ENCODE results near the gene HIGD1A. TPM values are rescaled to one million over a fixed set of nuclear protein-coding genes. Genes with fewer than 3 reads are reported as not detected.

Gene HIGD1A
- total RNA-seq, 1 experiment from 2014 or later = 112 TPM

DNA sequence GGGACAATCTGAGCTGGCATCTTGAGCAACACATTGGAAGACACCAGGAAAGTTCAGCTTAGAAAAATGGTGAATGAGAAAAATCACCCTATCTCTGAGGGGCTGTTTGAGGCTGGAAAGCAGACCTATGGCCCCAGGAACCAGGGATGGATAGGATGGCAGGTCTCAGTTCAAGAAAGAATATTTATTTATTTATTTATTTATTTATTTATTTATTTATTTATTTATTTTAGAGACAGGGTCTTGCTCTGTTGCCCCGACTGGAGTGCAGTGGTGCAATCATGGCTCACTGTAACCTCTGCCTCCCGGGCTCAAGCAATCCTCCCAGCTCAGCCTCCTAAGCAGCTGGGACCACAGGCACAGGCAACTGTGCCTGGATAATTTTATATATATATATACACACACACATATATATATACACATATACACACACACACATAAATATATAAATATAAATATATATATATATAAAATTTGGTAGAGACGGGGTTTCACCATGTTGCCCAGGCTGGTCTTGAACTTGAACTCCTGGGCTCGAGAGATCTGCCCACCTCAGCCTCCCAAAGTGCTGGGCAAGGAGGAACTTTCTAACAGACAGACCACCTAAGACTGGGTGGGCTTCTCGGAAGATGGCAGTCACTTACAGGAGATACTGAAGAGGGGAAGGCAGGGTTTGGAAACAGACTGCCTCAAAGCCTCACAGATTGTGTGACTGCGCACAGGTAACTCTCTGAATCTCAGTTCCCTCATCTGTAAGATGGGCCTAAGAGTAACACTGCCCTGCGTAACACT is 60.9 kb downstream of the HIGD1A start:
- Histone ChIP-seq H3K27me3 (replicated peaks; ENCODE audit: control insufficient read depth, insufficient read depth, low read length) (no peaks in the 10 kb centered on the region), H3K4me3 (ENCODE audit: low read depth, low read length) (no peak overlapping the region), H3K36me3 (ENCODE audit: control insufficient read depth, insufficient read depth, low read length) (no peaks in the 10 kb centered on the region), H3K4me1 (no peaks in the 10 kb centered on the region), H3K9me3 (no peaks in the 10 kb centered on the region)
- BruUV-seq (replicated peaks) = no TSS peak
- no peak for TF ChIP-seq CTCF (IDR thresholded peaks at IDR 0.05; ENCODE audit: insufficient read depth in 1 of 2, low read depth in 1 of 2, low read length in 1 of 2, severe bottlenecking in 1 of 2, unreplicated experiment in 1 of 2)
- H3K27ac Mint-ChIP-seq (ENCODE audit: unreplicated experiment) = no peak overlapping the region
- DNase-seq = no peak
- no peaks in the 10 kb centered on the region for H3K27me3 Mint-ChIP-seq (ENCODE audit: insufficient read depth, unreplicated experiment)
- POLR2A ChIA-PET = no interaction called here
- no peak overlapping the region for H3K4me3 Mint-ChIP-seq (ENCODE audit: unreplicated experiment)
- CTCF ChIA-PET = interaction anchor here (0.6 to 1.6 kb wide), 3 partner anchors 8 to 87 kb away, joined by 3 to 5 read pairs (median 4); no protein-coding TSS in a partner anchor
- no peaks in the 10 kb centered on the region for H3K36me3 Mint-ChIP-seq (ENCODE audit: insufficient read depth, unreplicated experiment)
- H3K9me3 Mint-ChIP-seq (ENCODE audit: unreplicated experiment) = no peaks in the 10 kb centered on the region
- intact Hi-C loops (cut with micrococcal nuclease; ENCODE audit: unreplicated experiment) = loop anchor here (5.0 kb wide), 1 partner anchor 171 kb away; no protein-coding TSS in a partner anchor
- H3K4me1 Mint-ChIP-seq (ENCODE audit: low read depth, unreplicated experiment) = no peaks in the 10 kb centered on the region

GRCh38 chr3:42742688-42743087 is 61.6 kb downstream of the HIGD1A start:
- no peak overlapping the region for H3K27ac Mint-ChIP-seq (ENCODE audit: unreplicated experiment)
- ChIA-PET POLR2A (no interaction called here), CTCF (interaction anchor here (0.6 kb wide), 1 partner anchor 9 kb away, joined by 5 read pairs; no protein-coding TSS in a partner anchor)
- intact Hi-C loops (cut with micrococcal nuclease; ENCODE audit: unreplicated experiment) = loop anchor here (5.0 kb wide), 1 partner anchor 170 kb away; no protein-coding TSS in a partner anchor
- no peaks in the 10 kb centered on the region for H3K9me3 Mint-ChIP-seq (ENCODE audit: unreplicated experiment)
- no peak for DNase-seq
- H3K27me3 Mint-ChIP-seq (ENCODE audit: insufficient read depth, unreplicated experiment) = no peaks in the 10 kb centered on the region
- no peaks in the 10 kb centered on the region for H3K36me3 Mint-ChIP-seq (ENCODE audit: insufficient read depth, unreplicated experiment)
- Histone ChIP-seq H3K36me3 (ENCODE audit: control insufficient read depth, insufficient read depth, low read length) (no peaks in the 10 kb centered on the region), H3K4me3 (ENCODE audit: low read depth, low read length) (no peak overlapping the region), H3K4me1 (no peaks in the 10 kb centered on the region), H3K27me3 (replicated peaks; ENCODE audit: control insufficient read depth, insufficient read depth, low read length) (no peaks in the 10 kb centered on the region), H3K9me3 (no peaks in the 10 kb centered on the region)
- no peak for TF ChIP-seq CTCF (IDR thresholded peaks at IDR 0.05; ENCODE audit: insufficient read depth in 1 of 2, low read depth in 1 of 2, low read length in 1 of 2, severe bottlenecking in 1 of 2, unreplicated experiment in 1 of 2)
- no peaks in the 10 kb centered on the region for H3K4me1 Mint-ChIP-seq (ENCODE audit: low read depth, unreplicated experiment)
- no TSS peak for BruUV-seq (replicated peaks)
- H3K4me3 Mint-ChIP-seq (ENCODE audit: unreplicated experiment) = no peak overlapping the region

- ChIA-PET CTCF (no interaction called here), POLR2A (no interaction called here)
- intact Hi-C loops (cut with micrococcal nuclease; ENCODE audit: unreplicated experiment) = loop anchor here (5.0 kb wide), 1 partner anchor 170 kb away; no protein-coding TSS in a partner anchor
- H3K4me3 Mint-ChIP-seq (ENCODE audit: unreplicated experiment) = no peak overlapping the region
- Histone ChIP-seq H3K9me3 (no peaks in the 10 kb centered on the region), H3K36me3 (ENCODE audit: control insufficient read depth, insufficient read depth, low read length) (no peaks in the 10 kb centered on the region), H3K4me1 (no peaks in the 10 kb centered on the region), H3K27me3 (replicated peaks; ENCODE audit: control insufficient read depth, insufficient read depth, low read length) (no peaks in the 10 kb centered on the region), H3K4me3 (ENCODE audit: low read depth, low read length) (no peak overlapping the region)
- H3K27ac Mint-ChIP-seq (ENCODE audit: unreplicated experiment) = no peak overlapping the region
- no peaks in the 10 kb centered on the region for H3K9me3 Mint-ChIP-seq (ENCODE audit: unreplicated experiment)
- H3K4me1 Mint-ChIP-seq (ENCODE audit: low read depth, unreplicated experiment) = no peaks in the 10 kb centered on the region
- no peaks in the 10 kb centered on the region for H3K27me3 Mint-ChIP-seq (ENCODE audit: insufficient read depth, unreplicated experiment)
- DNase-seq = no peak
- TF ChIP-seq CTCF (IDR thresholded peaks at IDR 0.05; ENCODE audit: insufficient read depth in 1 of 2, low read depth in 1 of 2, low read length in 1 of 2, severe bottlenecking in 1 of 2, unreplicated experiment in 1 of 2) = no peak
- no TSS peak for BruUV-seq (replicated peaks)
- H3K36me3 Mint-ChIP-seq (ENCODE audit: insufficient read depth, unreplicated experiment) = no peaks in the 10 kb centered on the region
Measured at GRCh38 chr3:42742259-42742658, 62.0 kb downstream of the HIGD1A start.

Data from Caco-2 (cell line).